Measurements from ENCODE around the gene RNF125.

The RNF125 gene

GRCh38 chr18:32029558-32029957 lies 10.9 kb downstream of the RNF125 start:
- no peak for TF ChIP-seq CTCF (IDR thresholded peaks at IDR 0.05; ENCODE audit: extremely low read depth, missing control alignments)
- no peak for DNase-seq (ENCODE audit: low spot score)

- no peak for DNase-seq (ENCODE audit: low spot score)
- no peak for TF ChIP-seq CTCF (IDR thresholded peaks at IDR 0.05; ENCODE audit: extremely low read depth, missing control alignments)
Observed at GRCh38 chr18:32032609-32033008, 14.0 kb downstream of the RNF125 start.

- TF ChIP-seq CTCF (IDR thresholded peaks at IDR 0.05; ENCODE audit: extremely low read depth, missing control alignments): no peak
- DNase-seq (ENCODE audit: low spot score): no peak
Observed at GRCh38 chr18:32036506-32037180, 18.0 kb downstream of the RNF125 start.

- TF ChIP-seq CTCF (IDR thresholded peaks at IDR 0.05; ENCODE audit: extremely low read depth, missing control alignments): no peak
- no peak for DNase-seq (ENCODE audit: low spot score)
Observed at GRCh38 chr18:32037616-32038015, 19.0 kb downstream of the RNF125 start.

- no peak for DNase-seq (ENCODE audit: low spot score)
- no peak for TF ChIP-seq CTCF (IDR thresholded peaks at IDR 0.05; ENCODE audit: extremely low read depth, missing control alignments)
Observed at GRCh38 chr18:32040936-32041335, 22.3 kb downstream of the RNF125 start.

GRCh38 chr18:32042337-32042736 lies 23.7 kb downstream of the RNF125 start:
- TF ChIP-seq CTCF (IDR thresholded peaks at IDR 0.05; ENCODE audit: extremely low read depth, missing control alignments): no peak
- DNase-seq (ENCODE audit: low spot score): no peak

GRCh38 chr18:32048507-32049091 lies 30.0 kb downstream of the RNF125 start:
- DNase-seq (ENCODE audit: low spot score): peak; percentile 19

More at GRCh38 chr18:32048507-32049091, 30.0 kb downstream of the RNF125 start:
- TF ChIP-seq CTCF (IDR thresholded peaks at IDR 0.05; ENCODE audit: extremely low read depth, missing control alignments): no peak
